HS-5 (cell line): ENCODE data around the gene ENTHD1.

Source experiments
- DNase-seq: peaks from one replicate; pipeline ENCODE4 v3.0.0-alpha.2; 2012; ENCODE audit warnings: low read depth

Gene ENTHD1

GRCh38 chr22:39712751-39713525 is 180.6 kb downstream of the ENTHD1 start:
- no peak for DNase-seq

- no peak for DNase-seq
Observed at GRCh38 chr22:39712081-39712480, 181.5 kb downstream of the ENTHD1 start.

GRCh38 chr22:39710380-39711150 is 183.0 kb downstream of the ENTHD1 start:
- DNase-seq = no peak

- no peak for DNase-seq
Observed at GRCh38 chr22:39707816-39708215, 185.7 kb downstream of the ENTHD1 start.

- DNase-seq = no peak
Observed at GRCh38 chr22:39707351-39707750, 186.2 kb downstream of the ENTHD1 start.

- DNase-seq = no peak
Observed at GRCh38 chr22:39706376-39707140, 187.0 kb downstream of the ENTHD1 start.

- DNase-seq = no peak
Observed at GRCh38 chr22:39705386-39705785, 188.2 kb downstream of the ENTHD1 start.

GRCh38 chr22:39703928-39704639 is 189.5 kb downstream of the ENTHD1 start:
- DNase-seq = no peak

- DNase-seq = no peak
Observed at GRCh38 chr22:39703091-39703490, 190.5 kb downstream of the ENTHD1 start.

GRCh38 chr22:39700565-39700964 is 193.0 kb downstream of the ENTHD1 start:
- DNase-seq = no peak

- DNase-seq = no peak
Observed at GRCh38 chr22:39699631-39700360, 193.8 kb downstream of the ENTHD1 start.

- DNase-seq = no peak
Observed at GRCh38 chr22:39697790-39698430, 195.7 kb downstream of the ENTHD1 start.

- DNase-seq = no peak
Observed at GRCh38 chr22:39693943-39694500, 199.5 kb downstream of the ENTHD1 start.
